Neural crest cell (in vitro differentiated cells): Measurements from ENCODE around the gene OOSP4A. TPM values are rescaled to one million over a fixed set of nuclear protein-coding genes. Genes with fewer than 3 reads are reported as not detected.
A peak's percentile ranks its signal among the peaks of the same experiment; 100 is the strongest.

ENCODE experiments used
- DNase-seq: peaks from one replicate; pipeline ENCODE4 v3.0.0; 2021; ENCODE audit warnings: low read depth, mixed read lengths, low spot score
- H3K27ac Mint-ChIP-seq: one replicate; pipeline ENCODE4 v1.8.0; 2021; ENCODE audit warnings: mild to moderate bottlenecking, mixed read lengths; ENCODE audit not compliant: unreplicated experiment
- H3K27me3 Mint-ChIP-seq: 2 replicates; pipeline ENCODE4 v1.8.0; 2021; ENCODE audit warnings: low read depth, mild to moderate bottlenecking, mixed read lengths
- H3K36me3 Mint-ChIP-seq: 2 replicates; pipeline ENCODE4 v1.8.0; 2021; ENCODE audit warnings: low read depth, mild to moderate bottlenecking, mixed read lengths
- H3K4me1 Mint-ChIP-seq: 2 replicates; pipeline ENCODE4 v1.8.0; 2021; ENCODE audit warnings: mixed read lengths
- H3K4me3 Mint-ChIP-seq: one replicate; pipeline ENCODE4 v1.8.0; 2021; ENCODE audit warnings: mild to moderate bottlenecking, mixed read lengths
- H3K9me3 Mint-ChIP-seq: 2 replicates; pipeline ENCODE4 v1.8.0; 2021; ENCODE audit warnings: mixed read lengths
- long read RNA-seq: library from polyadenylated mRNA; unstranded; transcript quantifications from one replicate; pipeline ENCODE4 v2.0.0, GENCODE V29; 2020
- total RNA-seq: library from RNA; stranded (reverse); gene quantifications from 2 replicates; pipeline ENCODE4 v1.2.1, GENCODE V29; 2021
- TF ChIP-seq, protein P1 (sequence below): fragments of 200-600 bp; sonication (generic); conservative IDR thresholded peaks from 2 replicates; pipeline ENCODE4 v1.5.0; 2021; ENCODE audit warnings: antibody characterized with exemption, mild to moderate bottlenecking

Gene OOSP4A
- not detected in 2 replicates for total RNA-seq
- long read RNA-seq, result 0 reads

DNA sequence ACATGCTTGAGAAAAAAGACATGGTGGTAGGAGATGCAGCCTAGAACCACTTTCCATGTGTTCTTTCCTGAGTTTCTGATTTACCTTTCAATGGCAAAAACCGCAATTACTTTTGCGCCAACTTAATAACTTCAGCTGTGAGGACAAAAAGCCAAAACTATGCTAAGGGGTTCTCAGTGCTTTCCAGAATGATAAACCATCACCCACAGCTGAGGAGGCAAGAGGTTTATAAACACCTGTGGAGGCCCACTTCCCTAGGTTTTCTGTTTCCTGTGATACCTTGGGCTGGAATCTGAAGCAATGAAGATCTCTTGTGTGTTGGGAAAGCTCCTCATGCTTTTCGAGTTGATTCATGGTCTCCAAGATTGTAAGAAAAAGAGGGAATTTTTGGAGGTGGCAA is at the start of gene OOSP4A:
Gene OOSP4A, plus strand, starts transcription at position 301 of the 400 bp plus-strand sequence. Its CDS starts 0 bp downstream, at position 301.
- no peaks in the 10 kb centered on the region for H3K9me3 Mint-ChIP-seq
- DNase-seq, result no peak
- H3K27me3 Mint-ChIP-seq, result peaks cover 4% of the 10 kb centered on the region
- TF ChIP-seq, protein P1, sequence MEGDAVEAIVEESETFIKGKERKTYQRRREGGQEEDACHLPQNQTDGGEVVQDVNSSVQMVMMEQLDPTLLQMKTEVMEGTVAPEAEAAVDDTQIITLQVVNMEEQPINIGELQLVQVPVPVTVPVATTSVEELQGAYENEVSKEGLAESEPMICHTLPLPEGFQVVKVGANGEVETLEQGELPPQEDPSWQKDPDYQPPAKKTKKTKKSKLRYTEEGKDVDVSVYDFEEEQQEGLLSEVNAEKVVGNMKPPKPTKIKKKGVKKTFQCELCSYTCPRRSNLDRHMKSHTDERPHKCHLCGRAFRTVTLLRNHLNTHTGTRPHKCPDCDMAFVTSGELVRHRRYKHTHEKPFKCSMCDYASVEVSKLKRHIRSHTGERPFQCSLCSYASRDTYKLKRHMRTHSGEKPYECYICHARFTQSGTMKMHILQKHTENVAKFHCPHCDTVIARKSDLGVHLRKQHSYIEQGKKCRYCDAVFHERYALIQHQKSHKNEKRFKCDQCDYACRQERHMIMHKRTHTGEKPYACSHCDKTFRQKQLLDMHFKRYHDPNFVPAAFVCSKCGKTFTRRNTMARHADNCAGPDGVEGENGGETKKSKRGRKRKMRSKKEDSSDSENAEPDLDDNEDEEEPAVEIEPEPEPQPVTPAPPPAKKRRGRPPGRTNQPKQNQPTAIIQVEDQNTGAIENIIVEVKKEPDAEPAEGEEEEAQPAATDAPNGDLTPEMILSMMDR, result no peak
- no peaks in the 10 kb centered on the region for H3K36me3 Mint-ChIP-seq
- H3K4me3 Mint-ChIP-seq, result no peak within 1 kb of the TSS
- H3K4me1 Mint-ChIP-seq, result no peaks in the 10 kb centered on the region
- no peak within 1 kb of the TSS for H3K27ac Mint-ChIP-seq

DNA sequence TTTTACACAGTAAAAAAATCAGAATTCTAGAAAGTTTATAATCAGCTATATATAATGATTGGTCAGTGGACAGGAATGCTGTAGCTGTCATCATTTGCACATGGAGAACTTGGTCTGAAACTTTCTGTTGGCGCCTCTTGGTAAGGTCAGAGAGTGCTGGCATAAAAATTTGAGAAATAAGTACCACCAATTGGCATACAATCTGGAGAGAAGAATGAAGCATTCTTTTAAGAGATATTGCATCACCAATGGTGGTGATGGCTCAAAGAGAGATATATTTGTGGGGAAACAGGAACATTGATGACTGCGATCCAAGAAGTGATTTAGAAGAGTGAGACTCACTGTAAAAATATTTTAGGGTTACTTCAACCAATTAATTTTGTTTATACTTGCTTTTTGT is 45.4 kb upstream of the OOSP4A start:
- no peak overlapping the region for H3K27ac Mint-ChIP-seq
- TF ChIP-seq, protein P1, result no peak
- H3K4me3 Mint-ChIP-seq, result no peak overlapping the region
- H3K4me1 Mint-ChIP-seq, result no peaks in the 10 kb centered on the region
- no peak for DNase-seq
- H3K9me3 Mint-ChIP-seq, result peaks cover 17% of the 10 kb centered on the region
- H3K27me3 Mint-ChIP-seq, result no peaks in the 10 kb centered on the region
- peaks cover 9% of the 10 kb centered on the region for H3K36me3 Mint-ChIP-seq

DNA sequence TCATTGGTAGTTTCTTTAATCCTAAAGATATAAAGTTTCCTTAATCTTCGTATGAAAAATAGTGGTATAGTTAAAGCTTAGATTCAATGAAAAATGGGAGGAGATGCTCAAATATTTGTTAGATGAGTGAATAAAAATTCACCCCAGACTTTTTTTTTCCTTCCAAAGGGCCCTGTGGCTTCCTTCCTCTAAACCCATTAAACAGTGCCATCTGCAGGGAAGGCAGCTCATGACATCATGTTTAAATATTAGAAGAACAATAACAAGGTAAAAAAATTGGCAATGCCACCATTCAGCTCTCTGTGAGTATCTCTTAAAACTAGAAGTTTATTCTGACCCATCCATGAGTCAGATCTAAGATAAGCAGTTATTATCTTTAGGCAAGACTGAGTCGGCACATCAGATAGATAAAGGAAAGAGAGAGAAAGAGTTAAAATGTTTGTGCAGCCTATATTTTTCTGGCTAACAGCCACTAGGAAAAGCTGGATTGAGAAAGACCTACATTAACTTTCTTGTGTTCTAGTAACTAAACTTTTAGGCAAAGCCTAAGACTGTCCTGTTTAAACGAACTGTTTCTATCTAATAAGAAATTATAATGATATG is 44.7 kb upstream of the OOSP4A start:
- Mint-ChIP-seq H3K36me3 (peaks cover 12% of the 10 kb centered on the region), H3K27ac (no peak overlapping the region), H3K27me3 (no peaks in the 10 kb centered on the region), H3K4me3 (no peak overlapping the region), H3K9me3 (peaks cover 20% of the 10 kb centered on the region), H3K4me1 (no peaks in the 10 kb centered on the region)
- DNase-seq, result peak; percentile 14
- TF ChIP-seq, protein P1, result peak; percentile 70

DNA sequence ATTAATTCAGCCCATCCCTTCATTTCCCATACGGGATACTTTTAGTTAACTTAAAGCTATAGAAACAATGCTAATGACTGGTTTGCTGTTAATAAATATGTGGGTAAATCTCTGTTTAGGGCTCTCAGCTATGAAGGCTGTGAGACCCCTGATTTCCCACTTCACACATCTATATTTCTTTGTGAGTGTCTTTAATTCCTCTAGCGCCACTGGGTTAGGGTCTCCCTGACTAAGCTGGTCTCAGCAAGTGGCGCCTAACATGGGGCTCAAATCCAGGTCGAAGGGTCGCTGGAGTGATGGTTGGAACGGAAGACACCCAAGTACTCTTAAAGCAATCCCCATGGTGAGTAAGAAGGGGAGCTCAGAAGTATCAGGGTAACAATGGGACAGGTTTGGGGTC is 40.0 kb upstream of the OOSP4A start:
- H3K9me3 Mint-ChIP-seq, result peaks cover 22% of the 10 kb centered on the region
- no peak for DNase-seq

DNA sequence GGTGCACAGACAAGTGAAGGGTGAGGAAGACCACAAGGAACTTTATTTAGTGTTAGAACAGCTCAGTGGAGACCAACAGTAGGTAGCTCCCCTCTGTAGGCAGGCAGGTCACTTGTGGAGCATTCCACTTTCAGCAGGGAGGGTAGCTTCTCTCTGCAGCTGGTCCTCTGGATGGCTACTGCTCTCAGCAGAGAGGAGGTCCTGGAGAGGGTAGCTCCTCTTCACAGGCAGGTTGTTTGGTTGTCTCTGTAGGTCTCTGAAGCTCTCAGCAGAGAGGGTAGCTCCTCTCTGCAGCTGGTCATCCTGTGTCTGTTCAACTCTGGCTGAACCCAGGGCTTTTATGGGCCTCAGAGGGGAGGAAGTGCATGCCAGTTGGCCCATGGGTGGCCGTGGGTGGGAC is 32.1 kb upstream of the OOSP4A start:
- Mint-ChIP-seq H3K27ac (no peak overlapping the region), H3K4me1 (no peaks in the 10 kb centered on the region), H3K4me3 (no peak overlapping the region), H3K36me3 (peaks cover 3% of the 10 kb centered on the region), H3K27me3 (peaks cover 4% of the 10 kb centered on the region), H3K9me3 (peaks cover 10% of the 10 kb centered on the region)
- TF ChIP-seq, protein P1, result no peak
- DNase-seq, result no peak

More for the DNA sequence above, 40.0 kb upstream of the OOSP4A start:
- no peak overlapping the region for H3K4me3 Mint-ChIP-seq
- TF ChIP-seq, protein P1, result no peak
- H3K27ac Mint-ChIP-seq, result no peak overlapping the region
- H3K4me1 Mint-ChIP-seq, result no peaks in the 10 kb centered on the region
- H3K27me3 Mint-ChIP-seq, result no peaks in the 10 kb centered on the region
- peaks cover 12% of the 10 kb centered on the region for H3K36me3 Mint-ChIP-seq
